ENCODE results near the gene SEPTIN10. TPM values are rescaled to one million over a fixed set of nuclear protein-coding genes. Genes with fewer than 3 reads are reported as not detected.

The SEPTIN10 gene
- total RNA-seq (2022; extraction: Qiagen RNA extraction; ENCODE audit: low read depth) = 33.8 to 67.1 TPM (median 54.9 TPM) in 5 replicates

GRCh38 chr2:109613922-109614714 lies at the start of gene SEPTIN10, which contains the start of gene SOWAHC:
TSS of gene SEPTIN10 (minus strand) at chr2:109613966. CDS start at chr2:109613827, 139 bp downstream.
TSS of gene SOWAHC (plus strand) at chr2:109614364. CDS start at chr2:109614490, 126 bp downstream.

Other genes starting within 250 kb of the SEPTIN10 start
- 8.4 to 18.4 TPM (median 17.2 TPM) in 5 replicates for gene SOWAHC, start 398 bp upstream of the SEPTIN10 start, total RNA-seq (2022; extraction: Qiagen RNA extraction; ENCODE audit: low read depth)
- 4.3 to 9.1 TPM (median 5.6 TPM) in 5 replicates for gene RGPD5, start 180.3 kb upstream of the SEPTIN10 start, total RNA-seq (2022; extraction: Qiagen RNA extraction; ENCODE audit: low read depth)